Heart left ventricle (tissue), 13 donors: Measurements from ENCODE around the gene PIM3.

Experiments used
- POLR2A ChIP-seq, 2 donors: fragments of 450-650 bp; IDR thresholded peaks; one replicate each; pipeline ENCODE4 v1.6.1; 2017; ENCODE audit warnings: antibody characterized with exemption in 2 of 2, mild to moderate bottlenecking in 2 of 2, moderate library complexity in 2 of 2
- TF ChIP-seq, protein P1 (sequence below), 12 donors: fragments of 200-600 bp; sonication (generic) in 4 of 12; IDR thresholded peaks; one replicate each; pipeline versions ENCODE4 v1.5.0 to v1.8.0; 2018 to 2022; ENCODE audit warnings: antibody characterized with exemption in 12 of 12, mild to moderate bottlenecking in 5 of 12
- donor health status: ischemic (EF 13 %, LVEDD 7.1; RV severe dilation, severe dysfunction).
- donor health status: DM: no; HTN: yes; CAD: no.
- donor health status: DM: no; HTN: no; CAD: no.
- donor health status: ischemic (EF 25% LVEDD 6.9; RV normal size, moderate dysfunction).
- donor health status: ischemic (EF 25% LVEDD 5.7; RV mildly dilated, moderate dysfunction).
- donor health status: ischemic (EF 35%, LVEDD 5.7; RV mildly dilated, moderate dysfunction).
- donor health status: nonischemic (EF 11% LVEDD 7.7; RV severe dilation, severe dysfunction).
- donor health status: DM: yes; HTN: yes; CAD: no.
- donor health status: PGD.
- donor health status: ischemic (EF 29% LVEDD 5.4; RV normal size, mild dysfunction).
- donor health status: nonischemic (EF 23%, LVEDD 6.1; RV moderate dilation, normal function).

DNA sequence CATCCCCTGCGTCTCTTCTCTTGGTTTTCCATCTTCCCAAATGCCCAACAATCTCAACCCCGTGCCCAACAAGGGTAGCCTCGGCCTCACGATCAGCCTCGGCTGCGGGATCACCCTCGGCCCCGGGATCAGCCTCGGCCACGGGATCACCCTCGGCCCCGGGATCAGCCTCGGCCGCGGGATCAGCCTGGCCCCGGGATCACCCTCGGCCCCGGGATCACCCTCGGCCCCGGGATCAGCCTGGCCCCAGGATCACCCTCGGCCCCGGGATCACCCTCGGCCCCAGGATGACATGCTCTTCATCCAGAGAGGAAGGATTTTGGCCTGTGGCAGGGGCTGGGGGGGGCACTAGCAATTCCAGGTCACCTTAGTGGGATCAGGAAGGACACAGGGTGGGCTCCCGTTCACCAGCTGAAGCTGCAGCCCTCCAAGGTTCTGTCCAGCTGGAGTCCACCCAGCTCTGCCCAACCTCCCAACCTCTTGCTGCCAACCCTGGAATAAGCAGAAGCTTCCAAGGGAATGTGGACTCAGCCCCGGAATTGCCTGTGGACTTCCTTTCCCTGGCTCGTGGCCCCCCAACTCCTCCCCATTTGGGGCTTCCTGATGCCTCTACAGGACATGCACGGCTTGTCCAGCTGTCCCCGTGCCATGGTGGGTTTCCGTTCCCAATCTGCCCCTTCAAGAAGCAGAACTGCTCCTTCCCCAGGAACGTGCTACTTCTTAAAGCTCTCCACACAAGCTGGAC, 48.5 kb upstream of the PIM3 start:
- TF ChIP-seq, protein P1, sequence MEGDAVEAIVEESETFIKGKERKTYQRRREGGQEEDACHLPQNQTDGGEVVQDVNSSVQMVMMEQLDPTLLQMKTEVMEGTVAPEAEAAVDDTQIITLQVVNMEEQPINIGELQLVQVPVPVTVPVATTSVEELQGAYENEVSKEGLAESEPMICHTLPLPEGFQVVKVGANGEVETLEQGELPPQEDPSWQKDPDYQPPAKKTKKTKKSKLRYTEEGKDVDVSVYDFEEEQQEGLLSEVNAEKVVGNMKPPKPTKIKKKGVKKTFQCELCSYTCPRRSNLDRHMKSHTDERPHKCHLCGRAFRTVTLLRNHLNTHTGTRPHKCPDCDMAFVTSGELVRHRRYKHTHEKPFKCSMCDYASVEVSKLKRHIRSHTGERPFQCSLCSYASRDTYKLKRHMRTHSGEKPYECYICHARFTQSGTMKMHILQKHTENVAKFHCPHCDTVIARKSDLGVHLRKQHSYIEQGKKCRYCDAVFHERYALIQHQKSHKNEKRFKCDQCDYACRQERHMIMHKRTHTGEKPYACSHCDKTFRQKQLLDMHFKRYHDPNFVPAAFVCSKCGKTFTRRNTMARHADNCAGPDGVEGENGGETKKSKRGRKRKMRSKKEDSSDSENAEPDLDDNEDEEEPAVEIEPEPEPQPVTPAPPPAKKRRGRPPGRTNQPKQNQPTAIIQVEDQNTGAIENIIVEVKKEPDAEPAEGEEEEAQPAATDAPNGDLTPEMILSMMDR (IDR thresholded peaks at IDR 0.05) = no peak
- no peak for TF ChIP-seq POLR2A (IDR thresholded peaks at IDR 0.05)
